HG03571 (cell line): Measurements from ENCODE around the gene RAD52.

Experiments used
- ATAC-seq: cut with Tn5 transposase; IDR thresholded peaks from one replicate; pipeline ENCODE4 v1.9.1; 2021; ENCODE audit not compliant: unreplicated experiment

The RAD52 gene

DNA sequence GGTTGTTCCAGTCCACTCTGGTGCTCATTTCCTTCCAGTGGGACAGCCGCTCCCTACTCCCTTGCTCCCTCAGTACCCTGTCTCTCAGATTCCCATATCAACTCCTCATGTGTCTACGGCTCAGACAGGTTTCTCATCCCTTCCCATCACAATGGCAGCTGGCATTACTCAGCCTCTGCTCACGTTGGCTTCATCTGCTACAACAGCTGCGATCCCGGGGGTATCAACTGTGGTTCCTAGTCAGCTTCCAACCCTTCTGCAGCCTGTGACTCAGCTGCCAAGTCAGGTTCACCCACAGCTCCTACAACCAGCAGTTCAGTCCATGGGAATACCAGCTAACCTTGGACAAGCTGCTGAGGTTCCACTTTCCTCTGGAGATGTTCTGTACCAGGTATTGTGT lies 69.9 kb downstream of the RAD52 start:
- no peak for ATAC-seq

DNA sequence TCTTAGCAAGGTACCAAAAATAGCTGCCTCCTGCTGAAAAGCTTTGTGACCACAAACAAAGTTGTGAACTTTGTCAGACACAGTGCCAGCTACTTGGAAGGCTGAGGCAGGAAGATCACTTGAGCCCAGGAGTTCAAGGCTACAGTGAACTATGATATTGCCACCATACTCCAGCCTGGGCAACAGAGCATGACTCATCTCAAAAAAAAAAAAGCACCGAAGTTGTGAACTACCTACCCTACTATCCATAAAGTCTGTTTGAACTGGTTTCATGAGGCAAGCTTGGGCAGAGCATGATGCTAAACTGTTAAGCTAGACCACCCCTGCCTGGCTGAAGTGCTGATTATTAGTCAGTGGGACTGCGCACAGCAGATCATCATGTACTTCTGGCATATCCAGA lies 75.5 kb downstream of the RAD52 start:
- no peak for ATAC-seq

DNA sequence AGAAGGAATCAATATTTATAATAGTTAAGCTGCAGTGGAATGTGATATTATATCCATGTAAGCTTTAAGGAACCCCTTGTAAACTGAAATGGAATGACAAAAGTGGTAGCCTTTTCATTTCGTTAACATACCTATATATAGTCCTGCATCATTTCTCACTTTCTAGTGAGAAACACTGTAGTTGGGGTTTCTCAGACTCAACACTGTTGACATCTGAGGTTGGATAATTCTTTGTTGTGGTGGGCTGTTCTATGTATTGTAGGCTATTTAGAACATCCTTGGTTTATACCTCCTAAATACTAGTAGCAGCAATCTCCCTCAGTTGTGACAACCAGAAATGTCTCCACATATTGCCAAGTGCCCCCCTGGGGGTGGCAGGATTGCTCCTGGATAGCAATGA lies 79.1 kb downstream of the RAD52 start:
- no peak for ATAC-seq

GRCh38 chr12:868722-869121 lies 80.8 kb downstream of the RAD52 start:
- ATAC-seq, result no peak

DNA sequence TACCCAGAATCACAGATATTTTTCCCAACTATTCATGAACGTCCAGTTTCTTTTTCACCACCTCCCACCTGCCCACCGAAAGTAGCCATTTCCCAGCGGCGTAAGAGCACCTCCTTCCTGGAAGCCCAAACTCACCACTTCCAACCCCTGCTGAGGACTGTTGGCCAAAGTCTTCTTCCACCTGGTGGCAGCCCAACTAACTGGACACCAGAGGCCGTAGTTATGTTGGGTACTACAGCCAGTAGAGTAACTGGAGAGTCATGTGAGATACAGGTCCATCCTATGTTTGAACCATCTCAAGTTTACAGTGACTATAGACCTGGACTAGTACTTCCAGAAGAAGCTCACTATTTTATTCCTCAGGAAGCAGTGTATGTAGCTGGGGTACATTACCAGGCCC lies 81.6 kb downstream of the RAD52 start:
- no peak for ATAC-seq

- no peak for ATAC-seq
Observed at GRCh38 chr12:865614-866013, 83.9 kb downstream of the RAD52 start.

DNA sequence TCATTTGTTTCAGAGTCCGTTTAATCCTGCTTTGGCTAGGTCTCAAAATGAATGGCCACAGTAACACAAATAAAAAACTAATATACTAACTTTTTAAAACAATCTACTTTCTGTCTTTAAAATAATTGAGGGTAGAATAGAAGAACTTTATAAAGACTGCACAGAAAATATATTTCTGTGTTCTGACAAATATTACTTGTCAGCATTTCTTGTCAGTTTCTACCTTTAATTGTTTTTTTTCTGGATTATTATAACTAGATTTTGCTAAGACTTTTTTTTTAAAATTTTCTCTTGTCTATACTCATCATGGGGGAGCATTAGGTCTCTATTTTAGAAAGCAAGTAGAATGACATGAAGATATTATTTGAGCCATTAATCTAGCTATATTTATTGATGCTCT lies 86.2 kb downstream of the RAD52 start:
- no peak for ATAC-seq

GRCh38 chr12:862303-862911 lies 87.1 kb downstream of the RAD52 start:
- ATAC-seq, result no peak
